ENCODE measurements around the gene THAP3.

DNA sequence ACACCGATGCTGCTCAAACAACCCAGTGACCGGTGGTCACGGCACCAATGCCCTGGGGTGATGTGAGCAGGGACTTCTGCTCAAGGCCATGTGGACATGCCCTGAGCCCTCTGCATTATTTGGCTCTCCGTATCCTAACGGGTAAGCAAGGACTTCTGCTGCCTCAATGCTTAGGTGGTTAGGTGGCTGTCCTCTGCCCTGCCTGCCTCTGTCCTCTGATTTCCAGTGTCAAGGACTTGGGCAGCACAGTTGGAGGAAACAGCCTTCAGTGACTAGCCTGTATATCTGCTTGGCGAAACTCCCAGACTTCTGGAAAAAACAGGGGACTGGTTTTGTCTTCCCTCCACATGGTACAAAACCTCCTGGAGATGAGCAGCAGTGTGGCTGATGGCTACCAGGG, 42.5 kb downstream of the THAP3 start:
- TF ChIP-seq POLR2A (IDR thresholded peaks at IDR 0.05): no peak
- TF ChIP-seq, protein P1, sequence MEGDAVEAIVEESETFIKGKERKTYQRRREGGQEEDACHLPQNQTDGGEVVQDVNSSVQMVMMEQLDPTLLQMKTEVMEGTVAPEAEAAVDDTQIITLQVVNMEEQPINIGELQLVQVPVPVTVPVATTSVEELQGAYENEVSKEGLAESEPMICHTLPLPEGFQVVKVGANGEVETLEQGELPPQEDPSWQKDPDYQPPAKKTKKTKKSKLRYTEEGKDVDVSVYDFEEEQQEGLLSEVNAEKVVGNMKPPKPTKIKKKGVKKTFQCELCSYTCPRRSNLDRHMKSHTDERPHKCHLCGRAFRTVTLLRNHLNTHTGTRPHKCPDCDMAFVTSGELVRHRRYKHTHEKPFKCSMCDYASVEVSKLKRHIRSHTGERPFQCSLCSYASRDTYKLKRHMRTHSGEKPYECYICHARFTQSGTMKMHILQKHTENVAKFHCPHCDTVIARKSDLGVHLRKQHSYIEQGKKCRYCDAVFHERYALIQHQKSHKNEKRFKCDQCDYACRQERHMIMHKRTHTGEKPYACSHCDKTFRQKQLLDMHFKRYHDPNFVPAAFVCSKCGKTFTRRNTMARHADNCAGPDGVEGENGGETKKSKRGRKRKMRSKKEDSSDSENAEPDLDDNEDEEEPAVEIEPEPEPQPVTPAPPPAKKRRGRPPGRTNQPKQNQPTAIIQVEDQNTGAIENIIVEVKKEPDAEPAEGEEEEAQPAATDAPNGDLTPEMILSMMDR (IDR thresholded peaks at IDR 0.05): no peak
